CD4-positive, alpha-beta T cell treated with Interleukin-10 for 1 hour (primary cell): Measurements from ENCODE around the gene ZNF534.
A peak's percentile ranks its signal among the peaks of the same experiment; 100 is the strongest.
"Not testable (repeated sequence)": the region's sequence is repeated elsewhere in the genome, so short reads cannot be mapped to it uniquely, and the experiment has no call there.

ENCODE experiments used
- DNase-seq: peaks from one replicate; pipeline ENCODE4 v3.0.0-alpha.2; 2020

The ZNF534 gene

DNA sequence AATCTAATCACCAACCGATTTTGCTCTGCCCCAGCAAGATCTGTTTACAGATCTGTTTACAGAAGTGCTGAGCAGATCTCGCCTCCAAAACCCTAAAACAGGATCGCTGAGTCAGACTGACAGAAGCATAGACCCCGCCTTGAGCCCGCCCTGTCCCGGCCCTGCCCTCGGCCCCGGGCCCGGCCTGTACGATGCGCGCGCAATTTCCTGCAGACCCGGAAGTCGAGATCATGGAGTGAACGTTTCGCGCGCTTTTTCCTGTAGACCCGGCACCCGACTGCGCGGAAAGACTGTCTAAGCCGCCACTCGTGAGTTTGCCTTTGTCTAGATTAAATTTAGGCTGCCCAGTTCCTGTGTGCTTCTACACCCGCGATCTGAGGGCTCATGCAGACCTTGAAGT is at the start of gene ZNF534:
Gene ZNF534 (plus strand): TSS at position 212 of the 400 bp plus-strand sequence. CDS start 2,327 bp downstream, outside the sequence.
- no peak for DNase-seq

DNA sequence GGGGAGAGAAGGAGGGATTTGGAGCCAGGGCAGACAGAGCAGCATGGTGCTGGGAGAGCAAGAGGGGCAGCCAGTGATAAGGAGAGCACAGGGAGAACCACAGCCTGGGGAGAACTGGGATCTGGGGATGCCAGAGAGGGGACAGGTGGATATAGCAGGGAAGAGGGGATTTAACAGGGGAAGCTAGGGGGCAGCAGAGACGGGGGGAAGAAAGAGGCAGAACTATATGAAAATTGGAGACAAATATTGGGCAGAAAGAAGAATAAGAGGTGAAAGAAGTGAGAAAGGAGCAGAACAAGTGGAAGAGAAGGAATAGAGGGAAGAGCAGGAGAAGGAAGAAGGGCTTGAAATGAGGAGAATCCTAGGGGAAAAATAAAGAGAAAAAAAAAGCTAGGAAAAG is 37.8 kb upstream of the ZNF534 start:
- DNase-seq = no peak

- DNase-seq = peak; percentile 93
Measured at GRCh38 chr19:52397310-52398080, 31.5 kb upstream of the ZNF534 start, which contains the start of gene ZNF528. Gene ZNF528 (plus strand): TSS chr19:52397849. CDS start chr19:52402014, 4,165 bp downstream.

DNA sequence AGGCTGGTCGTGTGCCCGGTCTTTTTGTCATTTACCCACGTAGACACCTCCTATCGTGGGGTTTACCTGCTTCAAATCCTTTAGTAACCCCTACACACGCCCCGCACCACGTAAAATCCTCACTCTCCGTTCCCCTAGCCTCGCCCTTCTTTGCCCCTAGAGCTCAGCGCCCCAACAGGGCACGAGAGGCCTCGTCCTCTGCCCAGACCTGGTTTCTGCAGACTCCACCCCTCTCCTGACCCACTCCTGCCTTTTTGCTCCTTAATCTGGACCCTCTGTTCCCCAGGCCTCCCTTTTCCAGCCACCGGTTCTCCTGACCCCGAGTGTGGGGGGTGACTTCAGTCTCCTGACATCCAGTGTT is 30.9 kb upstream of the ZNF534 start:
- DNase-seq = no peak

- DNase-seq = no peak
Measured at GRCh38 chr19:52410276-52410675, 18.7 kb upstream of the ZNF534 start.

DNA sequence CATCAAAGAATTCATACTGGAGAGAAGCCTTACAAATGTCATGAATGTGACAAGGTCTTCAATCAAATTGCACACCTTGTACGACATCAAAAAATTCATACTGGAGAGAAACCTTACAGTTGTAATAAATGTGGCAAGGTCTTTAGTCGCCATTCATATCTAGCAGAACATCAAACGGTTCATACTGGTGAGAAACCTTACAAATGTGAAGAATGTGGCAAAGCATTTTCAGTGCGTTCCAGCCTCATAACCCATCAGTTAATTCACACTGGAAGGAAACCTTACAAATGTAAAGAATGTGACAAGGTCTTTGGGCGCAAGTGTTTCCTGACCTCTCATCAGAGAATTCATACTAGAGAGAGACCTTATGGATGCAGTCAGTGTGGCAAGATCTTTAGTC is 13.2 kb upstream of the ZNF534 start:
- DNase-seq = no peak

GRCh38 chr19:52442179-52442578 is 13.2 kb downstream of the ZNF534 start:
- DNase-seq = no peak

DNA sequence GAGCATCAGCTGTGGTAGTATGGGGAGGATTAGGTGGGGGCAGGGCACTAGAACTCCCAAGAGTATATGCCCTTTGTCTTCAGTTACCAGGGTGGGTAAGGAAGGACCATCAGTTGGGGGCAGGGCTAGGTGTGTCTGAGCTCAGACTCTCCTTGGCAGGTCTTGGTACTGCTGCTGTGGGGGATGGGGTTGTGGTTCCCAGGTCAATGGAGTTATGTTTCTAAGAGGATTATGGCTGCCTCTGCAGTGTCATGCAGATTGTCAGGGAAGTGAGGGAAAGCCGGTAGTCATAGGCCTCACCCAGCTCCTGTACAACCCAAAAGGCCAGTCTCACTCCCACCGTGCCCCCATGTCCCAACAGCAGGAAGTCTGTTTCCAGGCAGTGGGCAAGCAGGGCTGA is 15.6 kb downstream of the ZNF534 start:
- DNase-seq = no peak

DNA sequence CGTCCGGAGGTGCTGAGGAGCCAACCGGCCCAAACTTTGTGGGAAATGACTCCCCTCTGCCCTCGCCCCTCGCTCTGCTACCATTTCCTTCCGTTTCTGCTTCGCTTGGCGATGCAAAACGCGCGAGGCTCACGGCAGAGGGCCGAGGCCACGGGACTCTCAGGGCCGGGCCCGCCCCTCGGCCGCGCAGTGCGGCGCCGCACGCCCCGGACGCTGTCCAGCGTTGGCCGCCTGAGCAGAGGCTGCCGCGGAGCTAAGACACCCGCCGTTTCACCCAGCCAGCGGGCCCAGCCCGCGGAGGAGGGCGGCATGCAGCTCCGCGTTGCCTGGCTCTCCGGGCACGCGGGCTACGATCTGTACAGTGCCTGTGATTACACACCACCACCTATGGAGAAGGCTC is 22.3 kb downstream of the ZNF534 start:
- no peak for DNase-seq

DNA sequence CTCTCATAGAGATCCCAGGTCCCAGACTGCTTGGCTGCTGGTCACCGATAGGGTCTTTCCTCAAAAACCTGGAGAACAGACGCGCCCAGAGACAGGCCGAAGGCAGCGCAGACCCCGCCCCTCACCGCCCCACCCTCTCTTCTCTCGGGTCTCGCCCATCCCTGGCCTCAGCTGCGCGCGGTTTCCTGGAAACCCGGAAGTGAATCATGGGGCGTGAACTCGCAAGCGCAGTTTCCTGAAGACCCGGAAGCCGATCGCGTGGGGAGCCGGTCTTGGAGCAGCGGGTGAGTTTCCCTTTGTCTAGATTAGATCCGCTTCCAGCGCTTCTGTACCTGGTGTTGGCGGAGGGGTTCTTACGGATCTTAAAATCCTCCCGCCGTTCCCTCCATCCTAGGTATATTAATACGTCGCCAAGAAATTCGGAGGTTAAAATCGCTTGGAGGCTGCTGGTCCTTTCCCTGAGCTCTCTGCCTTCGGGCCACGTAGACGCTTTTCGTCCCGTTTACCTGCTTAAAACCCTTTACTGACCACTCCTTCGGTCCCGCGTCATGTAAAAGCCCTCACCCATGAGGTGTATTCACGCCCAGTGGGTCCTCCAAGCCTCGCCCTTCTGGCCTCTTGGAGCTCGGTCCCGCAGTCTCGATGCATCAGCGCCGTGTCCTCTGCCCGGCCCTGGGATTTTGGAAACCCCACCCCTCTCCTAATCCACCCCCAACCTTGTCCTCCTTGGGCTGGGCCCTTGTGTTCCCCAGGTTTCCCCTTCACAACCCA is 24.6 kb downstream of the ZNF534 start, which contains the start of gene ZNF578:
Gene ZNF578 (plus strand): TSS at position 230 of the 771 bp plus-strand sequence. CDS start 48,293 bp downstream, outside the sequence.
- peak; percentile 70 for DNase-seq

DNA sequence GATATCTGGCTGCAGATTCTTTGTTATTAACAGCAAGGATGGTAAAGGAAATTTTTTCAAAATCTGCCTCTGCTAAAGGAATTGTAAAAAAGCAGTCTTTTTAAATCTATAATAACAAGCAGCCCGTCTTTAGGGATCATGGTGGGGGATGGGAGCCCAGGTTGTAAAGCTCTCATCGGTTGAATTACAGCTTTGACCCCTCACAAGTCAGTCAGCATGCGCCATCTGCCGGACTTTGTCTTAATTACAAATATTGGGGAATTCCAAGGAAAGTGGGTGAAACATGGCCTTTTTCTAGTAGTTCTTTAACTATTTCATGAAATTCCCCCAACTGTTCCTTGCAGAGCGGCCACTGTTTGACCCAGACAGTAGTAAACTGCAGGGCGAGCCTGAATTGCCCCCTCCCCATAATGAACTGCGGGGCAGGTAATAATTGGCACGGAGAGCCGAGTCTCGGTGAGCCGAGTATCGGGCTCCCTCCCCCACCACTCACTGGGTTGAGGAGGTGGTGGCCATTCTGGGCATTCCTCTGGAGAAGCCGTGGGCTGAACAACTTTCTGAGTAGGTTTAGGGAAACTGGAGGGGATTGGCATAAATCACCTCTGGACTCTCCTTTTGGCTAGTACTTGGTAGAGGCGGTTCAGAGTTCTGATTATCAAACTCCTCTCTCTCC is 36.0 kb downstream of the ZNF534 start:
- DNase-seq = no peak

GRCh38 chr19:52473655-52474350 is 44.9 kb downstream of the ZNF534 start:
- DNase-seq = no peak

GRCh38 chr19:52474351-52475127 is 45.6 kb downstream of the ZNF534 start:
- DNase-seq = no peak

- not testable (repeated sequence) for DNase-seq
Measured at GRCh38 chr19:52484111-52484743, 55.3 kb downstream of the ZNF534 start.

DNA sequence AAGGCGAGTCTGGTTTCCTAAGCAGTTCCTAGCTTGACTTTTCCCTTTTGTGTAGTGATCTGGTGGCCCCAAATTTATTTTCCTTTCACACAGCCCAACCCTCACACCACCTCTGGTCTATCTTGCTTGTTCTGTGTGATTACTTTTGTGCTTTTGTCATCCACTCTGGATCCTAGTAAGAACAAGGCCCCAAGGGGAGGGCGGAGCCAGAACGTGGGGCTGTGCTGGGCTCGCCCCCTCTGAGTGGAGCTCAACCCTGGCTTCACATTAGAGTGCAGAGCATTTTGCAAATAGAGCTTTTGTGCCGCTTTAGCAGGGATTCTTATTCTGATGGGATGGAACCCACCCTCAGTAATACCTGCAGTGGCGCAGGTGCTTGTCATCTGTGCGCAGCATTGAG is 56.1 kb downstream of the ZNF534 start:
- not testable (repeated sequence) for DNase-seq

DNA sequence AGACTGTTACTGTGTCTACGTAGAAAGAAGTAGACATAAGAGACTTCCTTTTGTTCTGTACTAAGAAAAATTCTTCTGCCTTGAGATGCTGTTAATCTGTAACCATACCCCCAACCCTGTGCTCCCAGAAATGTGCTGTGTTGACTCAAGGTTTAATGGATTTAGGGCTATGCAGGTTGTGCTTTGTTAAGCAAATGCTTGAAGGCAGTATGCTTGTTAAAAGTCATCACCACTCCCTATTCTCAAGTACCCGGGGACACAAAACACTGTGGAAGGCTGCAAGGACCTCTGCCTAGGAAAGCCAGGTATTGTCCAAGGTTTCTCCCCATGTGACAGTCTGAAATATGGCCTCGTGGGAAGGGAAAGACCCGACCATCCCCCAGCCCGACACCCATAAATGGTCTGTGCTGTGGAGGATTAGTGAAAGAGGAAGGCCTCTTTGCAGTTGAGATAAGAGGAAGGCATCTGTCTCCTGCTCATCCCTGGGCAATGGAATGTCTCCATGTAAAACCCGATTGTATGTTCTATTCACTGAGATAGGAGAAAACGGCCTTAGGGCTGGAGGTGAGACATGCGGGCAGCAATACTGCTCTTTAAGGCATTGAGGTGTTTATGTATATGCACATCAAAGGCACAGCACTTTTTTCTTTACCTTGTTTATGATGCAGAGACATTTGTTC is 56.8 kb downstream of the ZNF534 start:
- not testable (repeated sequence) for DNase-seq

DNA sequence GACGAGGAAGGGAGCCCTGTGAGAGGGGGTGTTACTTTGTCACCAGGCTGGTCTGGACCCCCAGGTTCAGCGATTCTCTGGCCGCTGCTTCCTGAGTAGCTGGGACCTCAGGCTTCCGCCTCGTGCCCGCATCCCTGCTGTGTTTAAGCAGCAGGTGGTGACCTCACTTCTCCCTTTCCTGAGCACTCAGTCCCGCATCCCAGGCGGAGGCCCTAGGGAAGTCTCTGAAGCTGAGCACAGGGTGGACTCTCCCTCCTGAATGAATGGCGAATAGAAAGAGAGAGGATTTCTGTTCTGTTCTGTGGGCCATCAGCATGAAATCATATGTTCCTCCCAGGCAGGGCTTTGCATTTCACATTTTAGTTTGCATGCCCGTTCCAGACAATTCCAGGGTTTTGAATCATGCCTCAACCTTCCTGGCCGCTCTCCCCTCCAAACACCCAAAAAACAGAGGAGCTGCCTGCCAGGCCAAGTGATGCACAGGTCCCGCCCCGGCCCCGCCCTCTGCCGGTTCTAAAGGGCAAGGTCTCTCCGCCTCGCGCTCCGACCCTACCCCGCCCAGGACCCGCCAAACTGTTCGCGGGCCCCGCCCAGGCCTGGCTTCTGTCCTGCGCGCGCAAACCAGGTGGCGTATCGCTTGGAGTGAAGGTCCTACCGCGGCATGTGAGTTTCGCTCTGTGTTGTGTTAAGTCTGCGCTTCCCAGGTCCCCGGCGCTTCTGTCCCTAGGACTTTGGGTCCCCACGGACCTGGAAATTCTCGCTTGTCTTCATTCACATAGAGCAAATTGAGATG is 63.4 kb downstream of the ZNF534 start:
- DNase-seq = peak; percentile 3

DNA sequence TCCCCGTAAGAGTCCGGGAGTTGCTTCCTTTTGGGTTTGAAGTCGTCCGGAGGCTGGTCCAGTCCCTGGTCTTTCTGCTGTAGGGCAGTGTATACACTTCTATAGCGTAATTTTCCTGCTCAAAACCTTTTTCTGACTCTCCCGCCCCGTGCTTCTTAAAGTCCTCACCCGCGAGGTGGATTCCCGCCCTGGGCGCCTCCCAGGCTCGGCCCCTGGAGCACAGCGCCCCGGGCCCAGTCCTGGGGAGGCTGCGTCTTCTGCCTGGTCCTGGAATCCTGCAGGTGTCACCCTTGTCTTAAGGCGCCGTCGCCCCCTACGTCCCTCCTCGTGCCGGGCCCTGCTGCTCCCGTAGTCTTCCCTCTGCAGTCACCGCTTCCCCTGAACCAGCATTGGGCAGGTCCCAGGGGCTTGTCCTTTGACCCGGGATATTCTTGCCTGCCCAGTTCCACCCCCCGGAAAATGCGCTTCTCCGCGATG is 64.1 kb downstream of the ZNF534 start:
- DNase-seq = peak; percentile 1

DNA sequence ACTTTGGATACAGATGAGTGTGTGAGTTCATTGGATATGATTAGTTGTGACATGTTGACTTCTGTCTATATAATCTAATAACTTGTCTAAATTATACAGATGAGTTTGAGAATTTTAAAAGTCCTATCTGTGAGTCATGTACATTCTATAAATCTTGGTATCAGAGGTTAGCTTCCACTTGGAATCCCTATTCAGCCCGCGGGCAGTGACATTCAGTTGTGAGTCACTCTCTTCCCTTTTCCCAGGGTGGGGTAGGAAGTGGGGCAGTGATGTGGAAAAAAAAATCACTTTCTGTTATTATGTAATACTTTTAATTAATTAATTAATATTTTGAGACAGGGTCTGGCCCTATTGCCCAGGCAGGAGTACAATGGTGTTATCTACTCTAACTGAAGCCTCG is 65.6 kb downstream of the ZNF534 start:
- DNase-seq = no peak

DNA sequence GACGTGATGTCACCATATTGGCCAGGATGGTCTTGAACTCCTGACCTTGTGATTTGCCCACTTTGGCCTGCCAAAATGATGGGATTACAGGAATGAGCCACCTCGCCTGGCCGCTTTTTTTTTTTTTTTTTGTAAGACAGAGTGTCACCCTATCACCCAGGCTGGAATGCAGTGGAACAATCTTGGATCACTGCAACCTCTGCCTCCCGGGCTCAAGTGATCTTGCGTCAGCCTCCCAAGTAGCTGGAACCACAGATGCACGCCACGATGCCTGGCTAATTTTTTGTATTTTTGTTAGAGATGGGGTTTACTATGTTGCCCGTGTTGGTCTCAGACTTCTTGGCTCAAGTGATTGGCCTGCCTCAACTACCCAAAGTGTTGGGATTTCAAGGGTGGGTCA is 69.6 kb downstream of the ZNF534 start:
- DNase-seq = no peak
